Esophagus squamous epithelium (tissue), 4 donors: ENCODE results near the gene CIDEC.
"Not testable (repeated sequence)": the region's sequence is repeated elsewhere in the genome, so short reads cannot be mapped to it uniquely, and the experiment has no call there.

ENCODE experiments used
- POLR2A ChIP-seq, 4 donors: fragments of 450-650 bp; IDR thresholded peaks; one replicate each; pipeline ENCODE4 v1.6.1; 2017; ENCODE audit warnings: antibody characterized with exemption in 4 of 4, mild to moderate bottlenecking in 4 of 4, moderate library complexity in 3 of 4
- TF ChIP-seq, protein P1 (sequence below), 6 experiments: fragments of 450-650 bp in 4 of 6; fragments of 200-600 bp in 2 of 6; sonication (generic) in 2 of 6; IDR thresholded peaks; one replicate each; pipeline ENCODE4 v1.5.1; 2016 to 2019; ENCODE audit warnings: antibody characterized with exemption in 6 of 6, mild to moderate bottlenecking in 4 of 6, moderate library complexity in 4 of 6

DNA sequence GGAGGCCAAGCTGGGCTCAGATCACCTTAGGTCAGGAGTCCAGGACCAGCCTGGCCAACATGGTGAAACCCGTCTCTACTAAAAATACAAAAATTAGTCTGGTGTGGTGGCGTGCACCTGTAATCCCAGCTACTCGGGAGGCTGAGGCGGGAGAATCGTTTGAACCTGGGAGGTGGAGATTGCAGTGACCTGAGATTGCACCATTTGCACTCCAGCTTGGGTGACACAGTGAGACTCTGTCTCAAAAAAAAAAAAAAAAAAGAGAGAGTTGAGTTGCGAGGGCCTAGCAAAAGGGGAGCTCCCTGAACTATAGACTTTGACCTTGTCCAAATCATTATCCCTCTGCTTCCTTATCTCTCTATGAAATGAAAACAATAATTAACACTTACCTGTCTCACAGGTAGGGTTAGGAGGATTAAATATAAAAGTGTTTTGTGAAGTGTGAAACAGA is 20.9 kb upstream of the CIDEC start:
- TF ChIP-seq, protein P1, sequence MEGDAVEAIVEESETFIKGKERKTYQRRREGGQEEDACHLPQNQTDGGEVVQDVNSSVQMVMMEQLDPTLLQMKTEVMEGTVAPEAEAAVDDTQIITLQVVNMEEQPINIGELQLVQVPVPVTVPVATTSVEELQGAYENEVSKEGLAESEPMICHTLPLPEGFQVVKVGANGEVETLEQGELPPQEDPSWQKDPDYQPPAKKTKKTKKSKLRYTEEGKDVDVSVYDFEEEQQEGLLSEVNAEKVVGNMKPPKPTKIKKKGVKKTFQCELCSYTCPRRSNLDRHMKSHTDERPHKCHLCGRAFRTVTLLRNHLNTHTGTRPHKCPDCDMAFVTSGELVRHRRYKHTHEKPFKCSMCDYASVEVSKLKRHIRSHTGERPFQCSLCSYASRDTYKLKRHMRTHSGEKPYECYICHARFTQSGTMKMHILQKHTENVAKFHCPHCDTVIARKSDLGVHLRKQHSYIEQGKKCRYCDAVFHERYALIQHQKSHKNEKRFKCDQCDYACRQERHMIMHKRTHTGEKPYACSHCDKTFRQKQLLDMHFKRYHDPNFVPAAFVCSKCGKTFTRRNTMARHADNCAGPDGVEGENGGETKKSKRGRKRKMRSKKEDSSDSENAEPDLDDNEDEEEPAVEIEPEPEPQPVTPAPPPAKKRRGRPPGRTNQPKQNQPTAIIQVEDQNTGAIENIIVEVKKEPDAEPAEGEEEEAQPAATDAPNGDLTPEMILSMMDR (IDR thresholded peaks at IDR 0.05) = not testable (repeated sequence)
- TF ChIP-seq POLR2A (IDR thresholded peaks at IDR 0.05) = not testable (repeated sequence)
